Neural progenitor cell (in vitro differentiated cells): ENCODE measurements around the gene TCF4.

Experiments
- EZH2phosphoT487 ChIP-seq: fragments of 200-600 bp; sonication (generic); IDR thresholded peaks from 2 replicates; pipeline ENCODE4 v1.6.1; 2017; ENCODE audit warnings: antibody characterized with exemption
- TF ChIP-seq, protein P1 (sequence below): fragments of 200-600 bp; sonication (generic); IDR thresholded peaks from 2 replicates; pipeline ENCODE4 v1.5.1; 2017; ENCODE audit warnings: antibody characterized with exemption, mild to moderate bottlenecking

DNA sequence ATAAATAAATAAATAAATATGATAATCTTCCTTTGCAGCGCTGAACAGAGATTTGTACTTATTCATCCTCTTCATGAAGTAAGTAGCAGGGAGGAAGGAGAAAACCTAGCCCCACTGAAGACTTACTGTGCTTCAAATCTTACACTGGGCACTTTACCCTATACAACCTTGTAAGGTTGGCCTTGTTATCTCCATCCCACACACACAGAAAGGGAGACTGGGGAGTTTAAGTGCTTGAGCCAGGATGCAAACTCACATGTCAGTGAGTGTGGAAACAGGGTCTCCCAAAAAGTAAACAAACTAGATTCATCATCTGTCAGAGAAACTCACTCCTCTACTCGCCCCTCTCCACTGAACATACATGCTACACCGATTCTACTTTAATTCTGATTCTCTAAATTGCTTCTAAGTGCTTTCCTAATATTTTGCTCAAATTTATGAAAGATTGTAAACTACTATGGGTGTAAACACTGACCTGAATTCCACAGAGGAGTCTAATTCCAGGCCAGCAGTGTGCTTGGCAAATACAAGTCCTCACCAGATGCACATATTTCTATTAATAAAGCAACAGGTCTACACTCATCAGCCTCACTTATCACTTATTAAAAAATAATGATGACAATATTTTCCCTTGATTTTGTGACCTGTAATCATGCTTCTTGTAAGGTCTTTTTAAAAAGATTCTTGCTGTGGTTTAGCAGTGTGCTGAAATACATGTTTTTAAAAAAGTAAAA, 155.5 kb downstream of the TCF4 start:
- TF ChIP-seq, protein P1, sequence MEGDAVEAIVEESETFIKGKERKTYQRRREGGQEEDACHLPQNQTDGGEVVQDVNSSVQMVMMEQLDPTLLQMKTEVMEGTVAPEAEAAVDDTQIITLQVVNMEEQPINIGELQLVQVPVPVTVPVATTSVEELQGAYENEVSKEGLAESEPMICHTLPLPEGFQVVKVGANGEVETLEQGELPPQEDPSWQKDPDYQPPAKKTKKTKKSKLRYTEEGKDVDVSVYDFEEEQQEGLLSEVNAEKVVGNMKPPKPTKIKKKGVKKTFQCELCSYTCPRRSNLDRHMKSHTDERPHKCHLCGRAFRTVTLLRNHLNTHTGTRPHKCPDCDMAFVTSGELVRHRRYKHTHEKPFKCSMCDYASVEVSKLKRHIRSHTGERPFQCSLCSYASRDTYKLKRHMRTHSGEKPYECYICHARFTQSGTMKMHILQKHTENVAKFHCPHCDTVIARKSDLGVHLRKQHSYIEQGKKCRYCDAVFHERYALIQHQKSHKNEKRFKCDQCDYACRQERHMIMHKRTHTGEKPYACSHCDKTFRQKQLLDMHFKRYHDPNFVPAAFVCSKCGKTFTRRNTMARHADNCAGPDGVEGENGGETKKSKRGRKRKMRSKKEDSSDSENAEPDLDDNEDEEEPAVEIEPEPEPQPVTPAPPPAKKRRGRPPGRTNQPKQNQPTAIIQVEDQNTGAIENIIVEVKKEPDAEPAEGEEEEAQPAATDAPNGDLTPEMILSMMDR = no peak
- TF ChIP-seq EZH2phosphoT487 = no peak
